Measurements from ENCODE around the gene TRPV4.

DNA sequence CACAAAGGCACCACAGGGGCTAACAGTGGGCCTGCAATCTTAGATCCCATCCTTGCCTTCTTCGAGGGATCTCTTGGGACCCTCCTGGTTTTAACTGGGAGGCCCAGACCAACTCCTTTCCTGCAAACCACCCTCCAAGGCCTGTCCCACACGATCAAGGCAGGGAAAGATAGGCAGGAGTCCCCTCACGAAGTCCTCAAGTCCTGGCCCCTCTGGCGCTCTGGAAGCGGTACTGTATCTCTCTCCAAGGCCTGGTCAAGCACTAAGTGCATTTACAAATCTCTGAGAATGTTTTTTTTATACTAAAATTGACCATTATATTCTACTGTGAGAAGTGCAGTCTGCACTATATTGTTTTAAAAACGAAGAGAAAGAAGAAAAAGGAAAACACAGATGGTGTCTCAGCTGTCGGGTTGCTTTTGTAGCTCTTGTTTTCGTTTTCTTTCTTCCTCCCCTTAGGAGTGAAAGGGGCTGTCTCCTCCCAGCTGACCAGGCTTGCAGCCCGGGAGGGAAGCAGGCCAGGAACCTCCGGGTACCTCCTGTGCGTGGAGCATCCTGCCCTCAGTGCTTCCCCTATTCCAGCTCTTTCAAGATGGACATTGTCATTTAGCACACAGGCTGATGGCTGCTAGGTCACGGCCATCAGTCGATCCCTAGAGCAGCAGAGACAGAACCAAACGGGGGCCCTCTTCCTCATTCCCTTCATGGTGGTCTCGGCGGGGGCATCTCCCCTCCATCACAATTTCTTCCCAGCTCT lies 62.9 kb downstream of the TRPV4 start:
- TF ChIP-seq POLR2AphosphoS5 (IDR thresholded peaks at IDR 0.05; ENCODE audit: borderline replicate concordance, low read depth, low read length) (no peak), EZH2 (IDR thresholded peaks at IDR 0.05) (no peak), FOXP2 (optimal IDR thresholded peaks at IDR 0.05; ENCODE audit: control extremely low read depth, extremely low read length, insufficient read depth) (no peak)

Data from SK-N-MC (cell line).